AG10803 (cell line): Measurements from ENCODE around the gene NFATC2.
A peak's percentile ranks its signal among the peaks of the same experiment; 100 is the strongest.
"Not testable (repeated sequence)": the region's sequence is repeated elsewhere in the genome, so short reads cannot be mapped to it uniquely, and the experiment has no call there.

ENCODE experiments used
- DNase-seq: peaks from one replicate; pipeline ENCODE4 v3.0.0; 2010; ENCODE audit warnings: low read depth
- H3K4me3 ChIP-seq: 2 replicates; pipeline ENCODE4 v1.5.1; 2011; ENCODE audit warnings: mild to moderate bottlenecking, low read length, control low read depth
- CTCF ChIP-seq: conservative IDR thresholded peaks from 2 replicates; pipeline ENCODE4 v1.5.1; 2011; ENCODE audit warnings: mild to moderate bottlenecking, low read length, control low read depth, inconsistent platforms

The NFATC2 gene

GRCh38 chr20:51462566-51463276, 79.8 kb downstream of the NFATC2 start:
- no peak overlapping the region for H3K4me3 ChIP-seq
- peak; percentile 74 for DNase-seq
- no peak for TF ChIP-seq CTCF

- DNase-seq, H3K4me3 ChIP-seq: not testable (repeated sequence)
Observed at GRCh38 chr20:51461846-51462245, 80.7 kb downstream of the NFATC2 start.

- no peak for DNase-seq
Observed at GRCh38 chr20:51461306-51461705, 81.2 kb downstream of the NFATC2 start.

GRCh38 chr20:51460569-51461265, 81.8 kb downstream of the NFATC2 start:
- DNase-seq: no peak
- no peak overlapping the region for H3K4me3 ChIP-seq
- no peak for TF ChIP-seq CTCF

More at GRCh38 chr20:51461306-51461705, 81.2 kb downstream of the NFATC2 start:
- no peak for TF ChIP-seq CTCF
- H3K4me3 ChIP-seq: no peak overlapping the region

- no peak overlapping the region for H3K4me3 ChIP-seq
- TF ChIP-seq CTCF: no peak
- no peak for DNase-seq
Observed at GRCh38 chr20:51460163-51460562, 82.4 kb downstream of the NFATC2 start.

GRCh38 chr20:51458751-51459439, 83.6 kb downstream of the NFATC2 start:
- H3K4me3 ChIP-seq: no peak overlapping the region
- no peak for DNase-seq
- TF ChIP-seq CTCF: no peak

- no peak; the same call in 1 of the 2 replicates for TF ChIP-seq CTCF
- H3K4me3 ChIP-seq: no peak overlapping the region
- no peak for DNase-seq
Observed at GRCh38 chr20:51457533-51457932, 85.0 kb downstream of the NFATC2 start.
